ENCODE measurements around the gene MAP3K19.

- TF ChIP-seq PATZ1 (CRISPR knock-in tag; IDR thresholded peaks at IDR 0.05; ENCODE audit: borderline replicate concordance): no peak
- TF ChIP-seq ZFP30 (CRISPR knock-in tag; IDR thresholded peaks at IDR 0.05): no peak
- no peak for TF ChIP-seq ZNF565 (CRISPR knock-in tag; conservative IDR thresholded peaks at IDR 0.05; ENCODE audit: low read depth)
- TF ChIP-seq ZFP3 (CRISPR knock-in tag; IDR thresholded peaks at IDR 0.05): no peak
- no peak for TF ChIP-seq RARB (CRISPR knock-in tag; IDR thresholded peaks at IDR 0.05)
- TF ChIP-seq CSDC2 (CRISPR knock-in tag; IDR thresholded peaks at IDR 0.05): no peak
- TF ChIP-seq ZNF70 (CRISPR knock-in tag; IDR thresholded peaks at IDR 0.05): no peak
- no peak for TF ChIP-seq ESRRG (CRISPR knock-in tag; IDR thresholded peaks at IDR 0.05)
These were observed 113.5 kb downstream of the MAP3K19 start for GRCh38 chr2:134933732-134934131.

Data from SK-N-SH treated with all-trans-retinoic acid at 6 μM for 48 hours (cell line).